Breast epithelium (tissue), 3 donors: ENCODE results near the gene COL9A2.

ENCODE experiments used
- POLR2A ChIP-seq: fragments of 450-650 bp; IDR thresholded peaks from one replicate; pipeline ENCODE4 v1.6.1; 2016; ENCODE audit warnings: antibody characterized with exemption, mild to moderate bottlenecking, moderate library complexity
- POLR2AphosphoS5 ChIP-seq, 3 donors: sonication (generic); formaldehyde crosslinking; IDR thresholded peaks; one replicate each; pipeline ENCODE4 v1.6.1; 2017; ENCODE audit warnings: antibody characterized with exemption in 3 of 3
- TF ChIP-seq, protein P1 (sequence below), 3 donors: fragments of 450-650 bp; IDR thresholded peaks; one replicate each; pipeline ENCODE4 v1.5.1; 2016 to 2017; ENCODE audit warnings: antibody characterized with exemption in 3 of 3, mild to moderate bottlenecking in 3 of 3, moderate library complexity in 3 of 3

DNA sequence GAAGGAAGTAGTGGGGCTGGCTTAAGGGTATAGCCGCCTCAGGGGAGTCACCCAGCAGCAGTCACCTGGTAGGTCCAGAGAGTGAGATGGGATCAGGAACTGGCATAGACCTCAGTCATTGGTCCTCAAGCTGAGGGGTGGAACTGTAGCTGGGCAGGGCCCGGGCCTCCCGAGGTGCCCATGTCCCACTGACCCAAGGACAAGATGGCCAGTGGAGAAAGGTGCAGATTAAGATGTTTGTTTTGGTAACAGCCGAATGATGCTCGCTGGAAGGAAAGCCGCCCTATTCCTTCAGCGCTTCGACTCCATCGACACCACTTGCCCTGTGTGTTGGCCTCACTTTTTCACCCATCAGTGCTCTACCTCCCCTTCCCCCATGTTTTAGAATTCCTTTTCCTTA is 16.4 kb downstream of the COL9A2 start:
- TF ChIP-seq POLR2A, result no peak
- TF ChIP-seq, protein P1, sequence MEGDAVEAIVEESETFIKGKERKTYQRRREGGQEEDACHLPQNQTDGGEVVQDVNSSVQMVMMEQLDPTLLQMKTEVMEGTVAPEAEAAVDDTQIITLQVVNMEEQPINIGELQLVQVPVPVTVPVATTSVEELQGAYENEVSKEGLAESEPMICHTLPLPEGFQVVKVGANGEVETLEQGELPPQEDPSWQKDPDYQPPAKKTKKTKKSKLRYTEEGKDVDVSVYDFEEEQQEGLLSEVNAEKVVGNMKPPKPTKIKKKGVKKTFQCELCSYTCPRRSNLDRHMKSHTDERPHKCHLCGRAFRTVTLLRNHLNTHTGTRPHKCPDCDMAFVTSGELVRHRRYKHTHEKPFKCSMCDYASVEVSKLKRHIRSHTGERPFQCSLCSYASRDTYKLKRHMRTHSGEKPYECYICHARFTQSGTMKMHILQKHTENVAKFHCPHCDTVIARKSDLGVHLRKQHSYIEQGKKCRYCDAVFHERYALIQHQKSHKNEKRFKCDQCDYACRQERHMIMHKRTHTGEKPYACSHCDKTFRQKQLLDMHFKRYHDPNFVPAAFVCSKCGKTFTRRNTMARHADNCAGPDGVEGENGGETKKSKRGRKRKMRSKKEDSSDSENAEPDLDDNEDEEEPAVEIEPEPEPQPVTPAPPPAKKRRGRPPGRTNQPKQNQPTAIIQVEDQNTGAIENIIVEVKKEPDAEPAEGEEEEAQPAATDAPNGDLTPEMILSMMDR (IDR thresholded peaks at IDR 0.05), result no peak
- TF ChIP-seq POLR2AphosphoS5 (IDR thresholded peaks at IDR 0.05), result no peak
